Measurements from ENCODE around the gene YLPM1. TPM values are rescaled to one million over a fixed set of nuclear protein-coding genes. Genes with fewer than 3 reads are reported as not detected.

YLPM1 gene
- total RNA-seq, 1 experiment from 2014 or later, result 91.2 TPM

GRCh38 chr14:74852922-74853530 lies 89.9 kb downstream of the YLPM1 start:
- BruUV-seq (replicated peaks), result no TSS peak
- intact Hi-C loops (cut with micrococcal nuclease; ENCODE audit: unreplicated experiment), result no loop called here
- ChIA-PET POLR2A (ENCODE audit: low non-redundant PET) (no interaction called here), CTCF (interaction anchor here (0.9 kb wide), 1 partner anchor 8 kb away, joined by 3 read pairs; no protein-coding TSS in a partner anchor)
- Histone ChIP-seq H3K27ac (ENCODE audit: low read depth, low read length, poor library complexity, severe bottlenecking) (no peak overlapping the region), H3K9me3 (ENCODE audit: low read depth, low read length, poor library complexity, severe bottlenecking) (no peaks in the 10 kb centered on the region), H3K36me3 (ENCODE audit: insufficient read depth, low read length, poor library complexity, severe bottlenecking) (no peaks in the 10 kb centered on the region), H3K4me3 (ENCODE audit: low read depth, low read length, poor library complexity, severe bottlenecking) (no peak overlapping the region), H3K27me3 (replicated peaks; ENCODE audit: insufficient read depth, low read depth, low read length, poor library complexity) (no peaks in the 10 kb centered on the region), H3K4me1 (ENCODE audit: insufficient read depth, low read length, poor library complexity, severe bottlenecking) (no peaks in the 10 kb centered on the region)
- no peak for DNase-seq (ENCODE audit: low spot score)
- TF ChIP-seq, protein P1, sequence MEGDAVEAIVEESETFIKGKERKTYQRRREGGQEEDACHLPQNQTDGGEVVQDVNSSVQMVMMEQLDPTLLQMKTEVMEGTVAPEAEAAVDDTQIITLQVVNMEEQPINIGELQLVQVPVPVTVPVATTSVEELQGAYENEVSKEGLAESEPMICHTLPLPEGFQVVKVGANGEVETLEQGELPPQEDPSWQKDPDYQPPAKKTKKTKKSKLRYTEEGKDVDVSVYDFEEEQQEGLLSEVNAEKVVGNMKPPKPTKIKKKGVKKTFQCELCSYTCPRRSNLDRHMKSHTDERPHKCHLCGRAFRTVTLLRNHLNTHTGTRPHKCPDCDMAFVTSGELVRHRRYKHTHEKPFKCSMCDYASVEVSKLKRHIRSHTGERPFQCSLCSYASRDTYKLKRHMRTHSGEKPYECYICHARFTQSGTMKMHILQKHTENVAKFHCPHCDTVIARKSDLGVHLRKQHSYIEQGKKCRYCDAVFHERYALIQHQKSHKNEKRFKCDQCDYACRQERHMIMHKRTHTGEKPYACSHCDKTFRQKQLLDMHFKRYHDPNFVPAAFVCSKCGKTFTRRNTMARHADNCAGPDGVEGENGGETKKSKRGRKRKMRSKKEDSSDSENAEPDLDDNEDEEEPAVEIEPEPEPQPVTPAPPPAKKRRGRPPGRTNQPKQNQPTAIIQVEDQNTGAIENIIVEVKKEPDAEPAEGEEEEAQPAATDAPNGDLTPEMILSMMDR (conservative IDR thresholded peaks at IDR 0.05; ENCODE audit: low read depth, low read length), result no peak
- TF ChIP-seq EZH2 (IDR thresholded peaks at IDR 0.05; ENCODE audit: borderline replicate concordance, low read depth, low read length, poor library complexity, severe bottlenecking), result no peak

DNA sequence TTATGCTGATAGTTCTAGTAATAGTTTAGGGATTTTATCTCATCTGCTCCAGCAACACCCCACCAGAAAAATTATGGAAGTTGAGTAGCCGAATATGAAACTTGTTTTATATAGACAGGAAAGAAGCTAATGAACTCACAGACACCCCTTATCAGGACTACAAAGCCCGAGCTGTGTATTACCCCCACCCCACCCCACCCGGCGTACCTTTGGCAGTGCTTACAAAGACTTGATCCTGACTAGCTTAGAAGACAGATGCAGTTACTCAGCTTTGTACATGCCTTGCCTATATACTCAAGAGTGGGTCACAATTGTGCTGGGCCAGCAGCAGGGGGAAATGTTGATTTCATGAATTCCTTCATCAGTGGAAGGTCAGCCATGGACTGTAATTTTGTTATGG lies 90.5 kb downstream of the YLPM1 start:
- ChIA-PET CTCF (no interaction called here), POLR2A (ENCODE audit: low non-redundant PET) (no interaction called here)
- DNase-seq (ENCODE audit: low spot score), result no peak
- TF ChIP-seq, protein P1 (conservative IDR thresholded peaks at IDR 0.05; ENCODE audit: low read depth, low read length), result no peak
- no peak for TF ChIP-seq EZH2 (IDR thresholded peaks at IDR 0.05; ENCODE audit: borderline replicate concordance, low read depth, low read length, poor library complexity, severe bottlenecking)
- no peak overlapping the region for H3K27ac ChIP-seq (ENCODE audit: low read depth, low read length, poor library complexity, severe bottlenecking)
- no peak overlapping the region for H3K4me3 ChIP-seq (ENCODE audit: low read depth, low read length, poor library complexity, severe bottlenecking)
- no peaks in the 10 kb centered on the region for H3K27me3 ChIP-seq (replicated peaks; ENCODE audit: insufficient read depth, low read depth, low read length, poor library complexity)
- BruUV-seq (replicated peaks), result no TSS peak
- no peaks in the 10 kb centered on the region for H3K36me3 ChIP-seq (ENCODE audit: insufficient read depth, low read length, poor library complexity, severe bottlenecking)
- H3K9me3 ChIP-seq (ENCODE audit: low read depth, low read length, poor library complexity, severe bottlenecking), result no peaks in the 10 kb centered on the region
- H3K4me1 ChIP-seq (ENCODE audit: insufficient read depth, low read length, poor library complexity, severe bottlenecking), result no peaks in the 10 kb centered on the region
- intact Hi-C loops (cut with micrococcal nuclease; ENCODE audit: unreplicated experiment), result no loop called here

DNA sequence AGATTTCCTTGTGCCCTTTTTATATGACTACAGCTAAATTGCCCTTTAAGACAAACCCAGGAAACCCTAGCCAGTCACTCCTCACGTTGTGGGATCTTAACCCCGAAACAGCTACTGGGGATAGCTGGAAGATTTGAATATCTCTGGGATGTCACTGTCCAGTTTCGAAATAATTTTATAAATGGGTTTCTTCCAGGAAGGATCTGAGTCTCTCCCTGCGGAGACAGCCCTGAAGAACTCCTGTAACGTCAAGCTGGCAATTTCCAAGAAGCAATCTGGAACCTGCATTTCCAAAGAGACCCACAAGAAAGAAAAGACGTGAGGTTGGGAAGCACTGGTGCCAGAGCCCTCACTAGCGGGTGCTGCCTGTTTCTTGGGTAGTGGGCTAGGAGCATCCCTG lies 91.9 kb downstream of the YLPM1 start:
- BruUV-seq (replicated peaks), result no TSS peak
- POLR2A ChIA-PET (ENCODE audit: low non-redundant PET), result no interaction called here

More for the DNA sequence above, 91.9 kb downstream of the YLPM1 start:
- no peak overlapping the region for H3K27ac ChIP-seq (ENCODE audit: low read depth, low read length, poor library complexity, severe bottlenecking)
- no peak overlapping the region for H3K4me3 ChIP-seq (ENCODE audit: low read depth, low read length, poor library complexity, severe bottlenecking)
- intact Hi-C loops (cut with micrococcal nuclease; ENCODE audit: unreplicated experiment), result no loop called here
- no peak for DNase-seq (ENCODE audit: low spot score)
- no peaks in the 10 kb centered on the region for H3K36me3 ChIP-seq (ENCODE audit: insufficient read depth, low read length, poor library complexity, severe bottlenecking)
- CTCF ChIA-PET, result interaction anchor here (1.4 kb wide), 1 partner anchor 246 kb away, joined by 4 read pairs; no protein-coding TSS in a partner anchor
- H3K4me1 ChIP-seq (ENCODE audit: insufficient read depth, low read length, poor library complexity, severe bottlenecking), result no peaks in the 10 kb centered on the region
- no peaks in the 10 kb centered on the region for H3K27me3 ChIP-seq (replicated peaks; ENCODE audit: insufficient read depth, low read depth, low read length, poor library complexity)
- H3K9me3 ChIP-seq (ENCODE audit: low read depth, low read length, poor library complexity, severe bottlenecking), result no peaks in the 10 kb centered on the region
- TF ChIP-seq, protein P1 (conservative IDR thresholded peaks at IDR 0.05; ENCODE audit: low read depth, low read length), result no peak

All from A673 (cell line).